Measurements from ENCODE around the gene VMO1. TPM values are rescaled to one million over a fixed set of nuclear protein-coding genes. Genes with fewer than 3 reads are reported as not detected.

Gene VMO1
- total RNA-seq, 6 experiments from 2014 or later = 3.5 to 12.3 (median 5.2) TPM

DNA sequence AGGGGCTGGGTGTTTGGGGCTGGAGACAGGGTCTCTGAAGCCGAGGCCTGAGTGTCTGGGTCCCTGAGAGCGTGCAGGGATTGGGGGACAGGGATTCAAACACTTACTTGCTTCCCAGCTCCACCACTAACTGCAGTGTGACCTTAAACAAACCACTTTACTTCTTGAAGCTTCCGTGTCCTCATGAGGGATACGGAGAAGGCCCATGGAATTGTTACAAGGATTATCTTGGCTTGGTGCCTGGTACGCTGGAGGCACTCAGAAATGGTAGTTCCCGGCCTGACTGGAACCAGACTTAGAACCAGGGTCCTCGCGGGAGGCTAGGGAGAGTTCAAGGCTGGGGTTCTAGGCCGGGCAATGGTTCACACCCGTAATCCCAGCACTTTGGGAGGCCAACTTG lies 43.5 kb downstream of the VMO1 start:
- TF ChIP-seq, protein P1, sequence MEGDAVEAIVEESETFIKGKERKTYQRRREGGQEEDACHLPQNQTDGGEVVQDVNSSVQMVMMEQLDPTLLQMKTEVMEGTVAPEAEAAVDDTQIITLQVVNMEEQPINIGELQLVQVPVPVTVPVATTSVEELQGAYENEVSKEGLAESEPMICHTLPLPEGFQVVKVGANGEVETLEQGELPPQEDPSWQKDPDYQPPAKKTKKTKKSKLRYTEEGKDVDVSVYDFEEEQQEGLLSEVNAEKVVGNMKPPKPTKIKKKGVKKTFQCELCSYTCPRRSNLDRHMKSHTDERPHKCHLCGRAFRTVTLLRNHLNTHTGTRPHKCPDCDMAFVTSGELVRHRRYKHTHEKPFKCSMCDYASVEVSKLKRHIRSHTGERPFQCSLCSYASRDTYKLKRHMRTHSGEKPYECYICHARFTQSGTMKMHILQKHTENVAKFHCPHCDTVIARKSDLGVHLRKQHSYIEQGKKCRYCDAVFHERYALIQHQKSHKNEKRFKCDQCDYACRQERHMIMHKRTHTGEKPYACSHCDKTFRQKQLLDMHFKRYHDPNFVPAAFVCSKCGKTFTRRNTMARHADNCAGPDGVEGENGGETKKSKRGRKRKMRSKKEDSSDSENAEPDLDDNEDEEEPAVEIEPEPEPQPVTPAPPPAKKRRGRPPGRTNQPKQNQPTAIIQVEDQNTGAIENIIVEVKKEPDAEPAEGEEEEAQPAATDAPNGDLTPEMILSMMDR (IDR thresholded peaks at IDR 0.05) = no peak
- no peak for TF ChIP-seq POLR2A (IDR thresholded peaks at IDR 0.05)
- H3K27ac ChIP-seq = no peak overlapping the region
- no peak overlapping the region for H3K4me3 ChIP-seq
- ATAC-seq = no peak
- intact Hi-C loops (cut with DNase I) = no loop called here
- 76% methylated on average over 4 of the region's 10 CpGs for WGBS (ENCODE audit: insufficient coverage, low coverage, low lambda C conversion rate, missing lambda C conversion rate)
- no peaks in the 10 kb centered on the region for H3K9me3 ChIP-seq
- H3K36me3 ChIP-seq = no peaks in the 10 kb centered on the region
- no peaks in the 10 kb centered on the region for H3K27me3 ChIP-seq
- DNase-seq = no peak
- no peaks in the 10 kb centered on the region for H3K4me1 ChIP-seq

DNA sequence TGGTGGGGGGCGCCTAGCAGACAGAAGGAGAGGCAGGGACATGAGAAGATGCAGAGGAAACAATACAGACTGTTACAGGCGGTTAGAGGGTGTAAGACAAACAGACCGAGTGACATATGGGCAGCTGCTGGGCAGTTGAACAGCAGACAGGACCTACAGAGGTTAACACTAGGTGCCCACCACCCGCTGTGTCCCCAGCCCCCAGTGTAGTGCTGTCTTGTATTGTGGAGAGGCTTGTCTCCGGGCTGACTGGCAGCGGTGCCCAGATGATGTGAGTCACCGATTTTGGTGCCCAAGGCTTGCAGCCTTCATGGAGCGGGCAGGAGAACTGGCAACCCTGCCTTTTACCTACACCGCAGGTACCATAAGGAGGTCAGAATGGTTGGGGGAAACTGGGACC lies 44.0 kb downstream of the VMO1 start:
- Histone ChIP-seq H3K36me3 (no peaks in the 10 kb centered on the region), H3K9me3 (no peaks in the 10 kb centered on the region), H3K27ac (no peak overlapping the region), H3K4me3 (no peak overlapping the region), H3K27me3 (no peaks in the 10 kb centered on the region), H3K4me1 (no peaks in the 10 kb centered on the region)
- DNase-seq = no peak
- no peak for ATAC-seq
- WGBS (ENCODE audit: insufficient coverage, low coverage, low lambda C conversion rate, missing lambda C conversion rate) = 86% methylated on average over 2 of the region's 9 CpGs
- TF ChIP-seq, protein P1 (IDR thresholded peaks at IDR 0.05) = no peak
- TF ChIP-seq POLR2A (IDR thresholded peaks at IDR 0.05) = no peak
- intact Hi-C loops (cut with DNase I) = no loop called here

DNA sequence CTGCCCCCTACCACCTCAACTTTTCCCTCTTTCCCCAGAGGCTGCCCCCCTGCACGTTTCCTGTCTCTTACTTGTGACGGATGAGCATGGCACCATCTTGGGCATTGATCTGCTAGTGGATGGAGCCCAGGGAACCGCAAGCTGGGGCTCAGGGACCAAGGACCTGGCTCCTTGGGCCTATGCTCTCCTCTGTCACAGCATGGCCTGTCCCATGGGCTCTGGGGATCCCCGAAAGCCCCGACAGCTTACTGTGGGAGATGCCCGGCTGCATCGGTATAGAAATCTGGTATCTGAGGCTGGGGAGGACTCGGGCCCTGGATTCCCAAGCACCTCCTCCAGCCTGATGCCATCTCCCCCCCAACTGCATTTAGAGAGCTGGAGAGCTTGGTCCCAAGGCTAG lies 44.6 kb downstream of the VMO1 start:
- Histone ChIP-seq H3K36me3 (no peaks in the 10 kb centered on the region), H3K4me1 (no peaks in the 10 kb centered on the region), H3K27me3 (no peaks in the 10 kb centered on the region), H3K27ac (no peak overlapping the region), H3K4me3 (no peak overlapping the region), H3K9me3 (no peaks in the 10 kb centered on the region)
- ATAC-seq = no peak
- TF ChIP-seq POLR2A (IDR thresholded peaks at IDR 0.05) = no peak
- TF ChIP-seq, protein P1 (IDR thresholded peaks at IDR 0.05) = no peak
- DNase-seq = no peak
- intact Hi-C loops (cut with DNase I) = no loop called here
- 100% methylated on average over 4 of the region's 8 CpGs for WGBS (ENCODE audit: insufficient coverage, low coverage, low lambda C conversion rate, missing lambda C conversion rate)

DNA sequence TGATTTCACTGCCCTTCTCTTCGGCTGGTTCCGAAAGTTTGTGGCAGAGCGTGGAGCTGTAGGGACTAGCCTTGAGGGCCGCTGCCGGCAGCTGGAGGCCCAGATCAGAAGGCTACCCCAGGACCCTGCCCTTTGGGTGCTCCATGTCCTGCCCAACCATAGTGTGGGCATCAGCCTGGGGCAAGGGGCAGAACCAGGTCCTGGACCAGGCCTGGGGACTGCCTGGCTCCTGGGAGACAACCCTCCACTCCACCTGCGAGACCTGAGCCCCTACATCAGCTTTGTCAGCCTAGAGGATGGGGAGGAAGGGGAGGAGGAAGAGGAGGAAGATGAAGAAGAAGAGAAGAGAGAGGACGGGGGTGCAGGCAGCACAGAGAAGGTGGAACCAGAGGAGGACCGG lies 45.6 kb downstream of the VMO1 start:
- ATAC-seq = no peak
- Histone ChIP-seq H3K27ac (no peak overlapping the region), H3K9me3 (no peaks in the 10 kb centered on the region), H3K27me3 (no peaks in the 10 kb centered on the region), H3K4me3 (no peak overlapping the region), H3K4me1 (peaks cover 0 to 1% (median 0%) of the 10 kb centered on the region in 4 donors), H3K36me3 (no peaks in the 10 kb centered on the region)
- intact Hi-C loops (cut with DNase I) = no loop called here
- WGBS (ENCODE audit: insufficient coverage, low coverage, low lambda C conversion rate, missing lambda C conversion rate) = 100% methylated on average over 6 of the region's 8 CpGs
- no peak for DNase-seq
- TF ChIP-seq POLR2A (IDR thresholded peaks at IDR 0.05) = no peak
- TF ChIP-seq, protein P1 (IDR thresholded peaks at IDR 0.05) = no peak

DNA sequence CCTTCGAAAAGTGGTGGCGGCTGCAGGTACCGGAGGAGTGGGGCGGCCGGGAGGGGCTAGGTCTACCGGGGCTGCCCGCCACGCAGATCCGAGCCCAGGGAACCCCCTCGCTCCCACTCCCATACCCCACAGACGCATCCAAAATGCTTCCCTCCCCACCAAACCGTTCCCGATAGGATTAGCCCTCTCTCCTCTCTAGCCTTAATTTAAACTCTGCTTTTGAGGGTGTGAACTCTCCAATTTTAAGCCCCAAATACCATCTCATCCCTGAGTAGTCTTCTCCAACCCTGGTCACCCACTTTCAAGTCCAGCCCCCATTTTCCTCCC lies 46.2 kb downstream of the VMO1 start:
- no peak for TF ChIP-seq POLR2A (IDR thresholded peaks at IDR 0.05)
- TF ChIP-seq, protein P1 (IDR thresholded peaks at IDR 0.05) = no peak
- H3K9me3 ChIP-seq = no peaks in the 10 kb centered on the region
- intact Hi-C loops (cut with DNase I) = no loop called here
- peaks cover 0 to 4% (median 0%) of the 10 kb centered on the region in 4 donors for H3K4me1 ChIP-seq
- no peak for ATAC-seq
- H3K27me3 ChIP-seq = no peaks in the 10 kb centered on the region
- no peaks in the 10 kb centered on the region for H3K36me3 ChIP-seq
- H3K4me3 ChIP-seq = peak overlapping the region; percentile 73 to 94 (median 90)
- DNase-seq = no peak
- H3K27ac ChIP-seq = peak overlapping the region; percentile 64 to 87 (median 74)
- WGBS (ENCODE audit: insufficient coverage, low coverage, low lambda C conversion rate, missing lambda C conversion rate) = 23% methylated on average over 4 of the region's 13 CpGs

Measured in right lobe of liver (tissue), 6 donors.